ENCODE data around the gene TXLNB. TPM values are rescaled to one million over a fixed set of nuclear protein-coding genes. Genes with fewer than 3 reads are reported as not detected.
A peak's percentile ranks its signal among the peaks of the same experiment; 100 is the strongest.

TXLNB gene
- total RNA-seq, 1 experiment from 2014 or later, result 1.0 TPM

- no peaks in the 10 kb centered on the region for H3K27me3 ChIP-seq
- no peaks in the 10 kb centered on the region for H3K36me3 ChIP-seq
- H3K4me3 ChIP-seq, result no peak overlapping the region
- H3K4me1 ChIP-seq, result 0 out of 2 replicates have a peak, but pooled peaks cover 6% of the 10 kb centered on the region
- no peaks in the 10 kb centered on the region for H3K9me3 ChIP-seq (replicated peaks)
- no peak overlapping the region for H3K27ac ChIP-seq
- no peak for DNase-seq
Observed at GRCh38 chr6:139265512-139266190, 26.1 kb downstream of the TXLNB start.

- H3K9me3 ChIP-seq (replicated peaks), result no peaks in the 10 kb centered on the region
- H3K4me3 ChIP-seq, result no peak overlapping the region
- no peaks in the 10 kb centered on the region for H3K27me3 ChIP-seq
- H3K4me1 ChIP-seq, result 0 out of 2 replicates have a peak, but pooled peaks cover 6% of the 10 kb centered on the region
- peak in 1 of 2 experiments; percentile 20 for DNase-seq
- no peaks in the 10 kb centered on the region for H3K36me3 ChIP-seq
- H3K27ac ChIP-seq, result no peak overlapping the region
Observed at GRCh38 chr6:139262519-139263300, 29.1 kb downstream of the TXLNB start.

DNA sequence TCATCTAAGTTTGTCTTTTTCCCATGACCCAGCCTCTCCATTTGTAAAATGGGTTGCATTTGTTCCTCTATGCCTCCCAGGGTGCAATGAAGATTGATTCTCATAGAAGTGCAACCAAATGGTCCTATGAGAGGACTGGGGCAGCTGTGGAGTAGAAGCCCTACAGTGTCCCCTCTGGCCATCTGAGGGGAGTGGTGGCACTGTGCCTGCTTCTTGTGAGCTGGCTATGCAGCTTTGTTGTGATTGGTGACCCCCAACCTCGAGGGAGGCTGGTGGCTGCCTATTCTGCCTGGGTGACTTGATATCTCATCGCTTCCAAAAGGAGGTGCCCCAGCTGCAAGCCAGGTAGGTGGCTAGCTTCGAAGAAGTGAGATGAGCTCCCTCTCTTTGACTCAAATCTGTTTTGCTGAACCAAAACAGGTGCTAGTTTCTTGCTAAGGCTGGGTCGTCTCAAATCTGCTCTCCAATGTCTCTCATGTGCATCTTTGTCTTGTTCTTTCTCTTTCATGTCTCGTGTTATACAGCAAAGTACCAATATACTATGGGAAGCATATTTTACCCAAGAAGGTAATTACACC, 33.9 kb downstream of the TXLNB start:
- DNase-seq, result no peak
- H3K36me3 ChIP-seq, result no peaks in the 10 kb centered on the region
- no peaks in the 10 kb centered on the region for H3K9me3 ChIP-seq (replicated peaks)
- no peaks in the 10 kb centered on the region for H3K27me3 ChIP-seq
- no peak overlapping the region for H3K4me3 ChIP-seq
- H3K4me1 ChIP-seq, result 0 out of 2 replicates have a peak, but pooled peaks cover 3% of the 10 kb centered on the region
- H3K27ac ChIP-seq, result no peak overlapping the region

GRCh38 chr6:139257291-139257690, 34.5 kb downstream of the TXLNB start:
- no peak for DNase-seq
- no peaks in the 10 kb centered on the region for H3K9me3 ChIP-seq (replicated peaks)
- H3K27me3 ChIP-seq, result no peaks in the 10 kb centered on the region
- no peak overlapping the region for H3K4me3 ChIP-seq
- no peaks in the 10 kb centered on the region for H3K4me1 ChIP-seq
- no peaks in the 10 kb centered on the region for H3K36me3 ChIP-seq
- no peak overlapping the region for H3K27ac ChIP-seq

DNA sequence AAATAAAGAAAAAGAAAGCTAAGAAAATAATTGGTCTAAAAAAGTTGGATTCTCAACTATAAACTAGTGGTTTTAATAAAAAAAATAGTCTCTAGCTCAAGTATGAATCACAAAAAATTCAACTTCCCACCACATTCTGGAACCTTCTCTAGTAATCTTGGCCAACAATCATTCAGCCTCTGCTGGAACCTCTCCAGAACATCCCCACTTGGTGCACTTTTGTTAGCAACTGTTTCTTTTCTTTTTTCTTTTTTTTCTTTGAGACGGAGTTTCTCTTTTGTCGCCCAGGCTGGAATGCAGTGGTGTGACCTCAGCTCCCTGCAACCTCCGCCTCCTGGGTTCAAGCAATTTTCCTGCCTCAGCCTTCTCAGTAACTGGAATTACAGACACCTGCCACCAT, 35.7 kb downstream of the TXLNB start:
- Histone ChIP-seq H3K4me1 (no peaks in the 10 kb centered on the region), H3K27me3 (no peaks in the 10 kb centered on the region), H3K4me3 (no peak overlapping the region), H3K9me3 (replicated peaks) (no peaks in the 10 kb centered on the region), H3K27ac (no peak overlapping the region), H3K36me3 (no peaks in the 10 kb centered on the region)
- DNase-seq, result no peak

- no peak for DNase-seq
- H3K9me3 ChIP-seq (replicated peaks), result no peaks in the 10 kb centered on the region
Observed at GRCh38 chr6:139254196-139254595, 37.6 kb downstream of the TXLNB start.

DNA sequence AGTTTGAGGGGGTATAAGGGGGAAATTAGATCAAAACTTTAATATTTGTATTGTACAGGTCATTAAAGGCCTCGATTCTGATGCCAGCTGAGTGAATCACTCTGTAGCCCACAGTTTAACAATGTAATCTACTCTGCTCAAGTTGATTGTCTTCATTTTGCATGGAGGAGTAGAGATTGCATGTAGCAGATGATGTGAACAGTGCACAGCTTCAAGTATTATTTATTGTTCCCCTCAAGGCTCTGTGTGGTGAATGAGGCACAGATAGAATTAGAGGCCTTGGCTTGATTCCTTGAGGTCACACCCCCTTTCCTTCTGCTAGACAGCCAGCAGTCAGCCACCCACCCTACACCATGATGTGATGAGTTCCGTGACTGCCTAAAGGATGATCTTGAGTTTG, 38.1 kb downstream of the TXLNB start:
- H3K9me3 ChIP-seq (replicated peaks), result no peaks in the 10 kb centered on the region
- no peaks in the 10 kb centered on the region for H3K27me3 ChIP-seq
- DNase-seq, result no peak
- no peaks in the 10 kb centered on the region for H3K36me3 ChIP-seq
- H3K4me3 ChIP-seq, result no peak overlapping the region
- H3K4me1 ChIP-seq, result no peaks in the 10 kb centered on the region
- H3K27ac ChIP-seq, result no peak overlapping the region

More at GRCh38 chr6:139254196-139254595, 37.6 kb downstream of the TXLNB start:
- no peak overlapping the region for H3K4me3 ChIP-seq
- no peak overlapping the region for H3K27ac ChIP-seq
- no peaks in the 10 kb centered on the region for H3K27me3 ChIP-seq
- H3K4me1 ChIP-seq, result no peaks in the 10 kb centered on the region
- H3K36me3 ChIP-seq, result no peaks in the 10 kb centered on the region

- no peaks in the 10 kb centered on the region for H3K9me3 ChIP-seq (replicated peaks)
- H3K27me3 ChIP-seq, result no peaks in the 10 kb centered on the region
- no peak overlapping the region for H3K27ac ChIP-seq
- H3K4me1 ChIP-seq, result no peaks in the 10 kb centered on the region
- H3K36me3 ChIP-seq, result no peaks in the 10 kb centered on the region
- no peak for DNase-seq
- H3K4me3 ChIP-seq, result no peak overlapping the region
Observed at GRCh38 chr6:139251691-139252390, 40.0 kb downstream of the TXLNB start.

DNA sequence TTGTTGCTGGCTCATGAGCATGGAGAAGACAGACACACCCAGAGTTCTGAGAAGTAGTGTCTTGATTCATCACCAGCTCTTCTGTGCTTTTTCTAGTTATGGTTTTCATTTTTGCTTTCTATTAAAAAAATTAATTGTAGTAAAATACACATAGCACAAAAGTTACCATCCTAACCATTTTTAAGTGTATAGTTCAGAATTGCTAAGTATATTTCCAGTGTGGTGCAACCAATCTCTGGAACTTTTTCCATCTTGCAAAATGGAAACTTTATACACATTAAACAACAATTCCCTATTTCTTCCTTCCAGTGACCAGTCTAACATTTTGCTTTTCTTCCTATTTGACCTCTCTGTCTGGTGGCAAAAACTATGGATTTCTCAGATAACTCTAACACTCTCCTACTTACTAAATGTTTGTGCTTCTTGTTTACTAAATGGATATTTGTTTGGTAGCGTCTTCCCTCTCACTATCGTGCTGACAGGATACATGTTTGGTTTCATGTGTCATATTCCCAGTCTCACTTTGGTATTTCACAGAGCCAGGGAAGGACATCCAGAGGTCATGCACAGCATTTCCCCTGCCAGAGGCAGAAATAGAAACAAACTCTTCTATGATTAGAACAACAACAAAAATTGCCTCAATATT, 40.6 kb downstream of the TXLNB start:
- DNase-seq, result no peak
- Histone ChIP-seq H3K4me3 (no peak overlapping the region), H3K9me3 (replicated peaks) (no peaks in the 10 kb centered on the region), H3K27me3 (no peaks in the 10 kb centered on the region), H3K27ac (no peak overlapping the region), H3K36me3 (no peaks in the 10 kb centered on the region), H3K4me1 (no peaks in the 10 kb centered on the region)

DNA sequence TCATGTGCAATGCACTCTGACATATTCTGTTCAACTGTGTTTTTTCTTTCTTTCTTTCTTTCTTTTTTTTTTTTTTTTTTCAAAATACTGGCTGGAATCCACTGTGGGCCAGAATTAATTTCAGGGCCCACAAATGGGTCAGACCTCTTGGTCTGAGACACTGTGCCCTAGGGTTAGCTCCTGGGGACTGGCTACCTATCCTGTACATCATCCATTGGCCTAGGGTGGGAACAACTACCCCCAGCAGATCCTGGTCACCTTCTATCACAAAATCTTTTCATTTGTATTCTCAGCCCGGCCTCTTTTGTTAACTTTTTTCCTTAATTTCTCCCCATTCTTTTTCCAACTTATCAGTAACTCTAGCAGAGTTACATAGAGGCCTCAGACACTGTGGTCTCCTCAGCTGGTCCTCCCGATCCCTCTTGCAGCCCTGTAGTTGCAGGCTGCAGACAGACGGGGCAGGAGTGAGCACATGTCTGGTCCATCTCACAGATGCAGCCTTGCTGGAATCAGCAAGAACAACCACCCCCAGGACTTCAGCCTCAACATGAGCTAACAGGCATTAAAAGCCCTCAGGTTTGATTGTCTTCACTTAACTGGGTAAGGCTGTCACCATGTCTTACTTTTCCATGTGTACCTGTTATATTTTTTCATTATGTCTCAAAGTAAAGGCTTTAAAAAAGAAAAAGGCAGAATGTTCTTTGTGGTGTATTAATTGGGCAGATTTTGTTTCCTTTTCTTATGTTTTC, 41.3 kb downstream of the TXLNB start:
- DNase-seq, result peak; percentile 60 to 73
- Histone ChIP-seq H3K4me1 (no peaks in the 10 kb centered on the region), H3K27ac (no peak overlapping the region), H3K9me3 (replicated peaks) (no peaks in the 10 kb centered on the region), H3K27me3 (no peaks in the 10 kb centered on the region), H3K4me3 (no peak overlapping the region), H3K36me3 (no peaks in the 10 kb centered on the region)

- no peak overlapping the region for H3K4me3 ChIP-seq
- no peaks in the 10 kb centered on the region for H3K36me3 ChIP-seq
- no peak for DNase-seq
- no peaks in the 10 kb centered on the region for H3K27me3 ChIP-seq
- no peak overlapping the region for H3K27ac ChIP-seq
- no peaks in the 10 kb centered on the region for H3K9me3 ChIP-seq (replicated peaks)
- H3K4me1 ChIP-seq, result no peaks in the 10 kb centered on the region
Observed at GRCh38 chr6:139249395-139249794, 42.4 kb downstream of the TXLNB start.

DNA sequence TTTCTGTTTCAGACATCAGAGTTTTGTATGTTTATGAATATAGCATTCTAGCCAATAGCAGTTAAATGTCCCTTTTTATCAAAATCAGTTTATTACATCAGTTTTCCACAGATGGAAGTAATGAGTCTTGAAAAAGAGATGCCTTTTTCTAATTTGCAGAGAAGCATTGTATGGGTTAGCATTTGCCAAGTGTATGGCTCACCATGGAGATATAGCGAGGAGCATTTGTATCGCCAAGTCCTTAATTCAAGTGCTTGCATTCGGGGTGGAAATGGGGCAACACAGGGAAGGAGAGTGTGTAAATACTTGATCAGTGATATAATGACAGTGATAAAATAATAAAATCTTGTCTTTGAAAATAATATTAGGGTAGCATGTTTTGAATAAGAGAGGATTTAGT, 42.9 kb downstream of the TXLNB start:
- DNase-seq, result no peak
- no peaks in the 10 kb centered on the region for H3K9me3 ChIP-seq (replicated peaks)
- no peaks in the 10 kb centered on the region for H3K36me3 ChIP-seq
- no peaks in the 10 kb centered on the region for H3K4me1 ChIP-seq
- no peak overlapping the region for H3K4me3 ChIP-seq
- no peak overlapping the region for H3K27ac ChIP-seq
- no peaks in the 10 kb centered on the region for H3K27me3 ChIP-seq

GRCh38 chr6:139247618-139248017, 44.2 kb downstream of the TXLNB start:
- Histone ChIP-seq H3K4me3 (no peak overlapping the region), H3K27me3 (no peaks in the 10 kb centered on the region), H3K36me3 (no peaks in the 10 kb centered on the region), H3K9me3 (replicated peaks) (no peaks in the 10 kb centered on the region), H3K27ac (no peak overlapping the region), H3K4me1 (no peaks in the 10 kb centered on the region)
- no peak for DNase-seq

DNA sequence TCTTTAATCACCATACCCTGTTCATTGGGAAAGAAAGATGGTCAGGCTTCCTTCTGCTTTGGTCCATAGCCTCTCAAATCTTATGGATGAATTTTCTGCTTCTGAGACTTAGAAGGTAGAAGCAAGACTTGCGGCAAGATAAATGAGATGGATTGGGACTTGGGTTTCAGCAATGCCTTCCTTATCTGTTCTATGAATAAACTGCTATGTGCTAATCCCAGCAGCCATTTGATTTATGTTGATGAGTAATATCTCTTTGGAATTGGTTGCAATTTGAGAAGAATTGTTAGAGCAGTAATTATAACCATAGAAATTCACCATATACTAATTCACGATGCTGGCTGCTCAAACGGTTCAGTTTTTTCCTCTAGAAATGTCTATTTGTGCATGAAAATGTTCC, 48.3 kb downstream of the TXLNB start:
- no peak overlapping the region for H3K27ac ChIP-seq
- H3K36me3 ChIP-seq, result no peaks in the 10 kb centered on the region
- DNase-seq, result no peak
- peaks cover 9% of the 10 kb centered on the region; the same call in 1 of the 2 replicates for H3K4me1 ChIP-seq
- H3K4me3 ChIP-seq, result no peak overlapping the region
- H3K27me3 ChIP-seq, result no peaks in the 10 kb centered on the region
- H3K9me3 ChIP-seq (replicated peaks), result no peaks in the 10 kb centered on the region
